Glutamatergic neuron (in vitro differentiated cells): Measurements from ENCODE around the gene RASD2. TPM values are rescaled to one million over a fixed set of nuclear protein-coding genes. Genes with fewer than 3 reads are reported as not detected.

Experiments
- DNase-seq: peaks from one replicate; pipeline ENCODE4 v3.0.0; 2022
- H3K27ac Mint-ChIP-seq: one replicate; pipeline ENCODE4 v1.8.0; 2020; ENCODE audit warnings: mild to moderate bottlenecking, mixed read lengths, inconsistent platforms; ENCODE audit not compliant: unreplicated experiment
- H3K27me3 Mint-ChIP-seq: one replicate; pipeline ENCODE4 v1.8.0; 2020; ENCODE audit warnings: mild to moderate bottlenecking, moderate library complexity, mixed read lengths, inconsistent platforms; ENCODE audit not compliant: unreplicated experiment
- H3K36me3 Mint-ChIP-seq: one replicate; pipeline ENCODE4 v1.8.0; 2020; ENCODE audit warnings: mild to moderate bottlenecking, mixed read lengths, inconsistent platforms; ENCODE audit not compliant: unreplicated experiment
- H3K4me1 Mint-ChIP-seq: one replicate; pipeline ENCODE4 v1.8.0; 2020; ENCODE audit warnings: mild to moderate bottlenecking, low read depth, mixed read lengths, inconsistent platforms; ENCODE audit not compliant: unreplicated experiment
- H3K4me3 Mint-ChIP-seq: one replicate; pipeline ENCODE4 v1.8.0; 2020; ENCODE audit warnings: mild to moderate bottlenecking, mixed read lengths, inconsistent platforms; ENCODE audit not compliant: unreplicated experiment
- H3K9me3 Mint-ChIP-seq: one replicate; pipeline ENCODE4 v1.8.0; 2020; ENCODE audit warnings: mild to moderate bottlenecking, moderate library complexity, mixed read lengths, inconsistent platforms; ENCODE audit not compliant: unreplicated experiment
- total RNA-seq: library from RNA; stranded (reverse); fragmentation: NEBNext Ultra II Directional; extraction: Animal tissue kit (Norgen Biotek cat#: 25700); gene quantifications from one replicate; pipeline ENCODE4 v1.2.1, GENCODE V29; 2021; ENCODE audit not compliant: unreplicated experiment
- TF ChIP-seq, protein P1 (sequence below): fragments of 200-600 bp; sonication (generic); IDR thresholded peaks from one replicate; pipeline ENCODE4 v1.5.0; 2021; ENCODE audit not compliant: partially characterized antibody, unreplicated experiment

The RASD2 gene
- total RNA-seq, 1 donor from 2014 or later: 0.20 TPM

DNA sequence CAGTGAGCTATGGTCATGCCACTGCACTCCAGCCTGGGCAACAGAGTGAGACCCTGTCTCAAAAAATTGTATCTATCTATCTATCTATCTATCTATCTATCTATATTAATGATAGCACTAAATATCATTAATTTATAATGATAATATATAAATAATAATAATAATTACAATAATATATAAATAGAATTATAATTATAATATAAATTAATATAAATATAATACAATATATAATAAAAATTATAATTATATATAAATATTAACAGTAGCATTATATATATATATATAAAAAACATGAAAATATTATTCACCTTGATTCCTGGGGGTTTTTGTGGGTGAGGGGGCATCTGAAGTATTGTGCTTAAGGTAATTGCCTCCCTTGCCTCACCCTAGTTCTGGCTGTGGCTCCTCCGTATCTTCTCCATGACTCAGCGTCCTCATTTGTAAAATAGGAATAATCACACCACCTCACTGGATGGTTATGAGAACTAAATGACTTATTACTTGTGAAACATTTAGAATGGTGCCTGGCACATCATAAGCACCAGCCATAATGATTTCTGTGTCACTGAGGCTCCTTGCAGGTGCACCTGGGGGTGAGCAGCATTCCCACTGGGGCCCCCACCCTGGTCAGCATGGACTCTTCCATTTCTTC, 18.8 kb downstream of the RASD2 start:
- peaks cover 16% of the 10 kb centered on the region for H3K4me1 Mint-ChIP-seq
- peaks cover 8% of the 10 kb centered on the region for H3K9me3 Mint-ChIP-seq
- DNase-seq: no peak
- H3K27me3 Mint-ChIP-seq: peaks cover 12% of the 10 kb centered on the region
- TF ChIP-seq, protein P1, sequence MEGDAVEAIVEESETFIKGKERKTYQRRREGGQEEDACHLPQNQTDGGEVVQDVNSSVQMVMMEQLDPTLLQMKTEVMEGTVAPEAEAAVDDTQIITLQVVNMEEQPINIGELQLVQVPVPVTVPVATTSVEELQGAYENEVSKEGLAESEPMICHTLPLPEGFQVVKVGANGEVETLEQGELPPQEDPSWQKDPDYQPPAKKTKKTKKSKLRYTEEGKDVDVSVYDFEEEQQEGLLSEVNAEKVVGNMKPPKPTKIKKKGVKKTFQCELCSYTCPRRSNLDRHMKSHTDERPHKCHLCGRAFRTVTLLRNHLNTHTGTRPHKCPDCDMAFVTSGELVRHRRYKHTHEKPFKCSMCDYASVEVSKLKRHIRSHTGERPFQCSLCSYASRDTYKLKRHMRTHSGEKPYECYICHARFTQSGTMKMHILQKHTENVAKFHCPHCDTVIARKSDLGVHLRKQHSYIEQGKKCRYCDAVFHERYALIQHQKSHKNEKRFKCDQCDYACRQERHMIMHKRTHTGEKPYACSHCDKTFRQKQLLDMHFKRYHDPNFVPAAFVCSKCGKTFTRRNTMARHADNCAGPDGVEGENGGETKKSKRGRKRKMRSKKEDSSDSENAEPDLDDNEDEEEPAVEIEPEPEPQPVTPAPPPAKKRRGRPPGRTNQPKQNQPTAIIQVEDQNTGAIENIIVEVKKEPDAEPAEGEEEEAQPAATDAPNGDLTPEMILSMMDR: no peak
- H3K4me3 Mint-ChIP-seq: no peak overlapping the region
- H3K27ac Mint-ChIP-seq: no peak overlapping the region
- H3K36me3 Mint-ChIP-seq: no peaks in the 10 kb centered on the region

- H3K9me3 Mint-ChIP-seq: peaks cover 8% of the 10 kb centered on the region
- TF ChIP-seq, protein P1: no peak
These were observed 19.7 kb downstream of the RASD2 start for GRCh38 chr22:35560366-35560765.

GRCh38 chr22:35560824-35561223, 20.2 kb downstream of the RASD2 start:
- TF ChIP-seq, protein P1: no peak
- Mint-ChIP-seq H3K27me3 (peaks cover 14% of the 10 kb centered on the region), H3K4me3 (no peak overlapping the region), H3K4me1 (peaks cover 10% of the 10 kb centered on the region), H3K27ac (no peak overlapping the region), H3K9me3 (peaks cover 8% of the 10 kb centered on the region), H3K36me3 (no peaks in the 10 kb centered on the region)
- no peak for DNase-seq

More at GRCh38 chr22:35560366-35560765, 19.7 kb downstream of the RASD2 start:
- Mint-ChIP-seq H3K36me3 (no peaks in the 10 kb centered on the region), H3K4me3 (no peak overlapping the region), H3K4me1 (peaks cover 9% of the 10 kb centered on the region), H3K27ac (no peak overlapping the region), H3K27me3 (peaks cover 14% of the 10 kb centered on the region)
- no peak for DNase-seq

GRCh38 chr22:35561796-35562526, 21.3 kb downstream of the RASD2 start:
- Mint-ChIP-seq H3K9me3 (peaks cover 7% of the 10 kb centered on the region), H3K36me3 (no peaks in the 10 kb centered on the region), H3K27ac (no peak overlapping the region), H3K4me1 (peaks cover 15% of the 10 kb centered on the region), H3K4me3 (no peak overlapping the region), H3K27me3 (peaks cover 11% of the 10 kb centered on the region)
- no peak for DNase-seq
- TF ChIP-seq, protein P1: no peak

GRCh38 chr22:35563211-35563610, 22.6 kb downstream of the RASD2 start:
- TF ChIP-seq, protein P1: no peak
- Mint-ChIP-seq H3K4me3 (no peak overlapping the region), H3K36me3 (no peaks in the 10 kb centered on the region), H3K27me3 (peaks cover 11% of the 10 kb centered on the region), H3K4me1 (peaks cover 27% of the 10 kb centered on the region), H3K9me3 (peaks cover 10% of the 10 kb centered on the region), H3K27ac (no peak overlapping the region)
- DNase-seq: no peak
